Activated CD4-positive, CD25-positive, alpha-beta regulatory T cell treated with anti-CD3 and anti-CD28 coated beads, Interleukin-2, amount 50 U/mL, for 24 hours (primary cell): Measurements from ENCODE around the gene AXIN2.
"Not testable (repeated sequence)": the region's sequence is repeated elsewhere in the genome, so short reads cannot be mapped to it uniquely, and the experiment has no call there.

Experiments
- ATAC-seq, 2 donors: fragments of 150-1000 bp; cut with Tn5 transposase; one replicate each; pipeline ENCODE4 v1.10.0; 2021; ENCODE audit warnings: mild to moderate bottlenecking in 1 of 2, moderate library complexity in 1 of 2

AXIN2 gene

GRCh38 chr17:65515512-65515911 lies 45.9 kb downstream of the AXIN2 start:
- no peak for ATAC-seq

- ATAC-seq = no peak
Measured at GRCh38 chr17:65514541-65514940, 46.9 kb downstream of the AXIN2 start.

GRCh38 chr17:65514082-65514481 lies 47.4 kb downstream of the AXIN2 start:
- ATAC-seq = no peak

GRCh38 chr17:65511316-65511715 lies 50.1 kb downstream of the AXIN2 start:
- no peak for ATAC-seq

- no peak for ATAC-seq
Measured at GRCh38 chr17:65509032-65509431, 52.4 kb downstream of the AXIN2 start.

GRCh38 chr17:65504673-65505072 lies 56.8 kb downstream of the AXIN2 start:
- not testable (repeated sequence) for ATAC-seq

- ATAC-seq = no peak
Measured at GRCh38 chr17:65504141-65504540, 57.3 kb downstream of the AXIN2 start.

- ATAC-seq = no peak
Measured at GRCh38 chr17:65503557-65503956, 57.9 kb downstream of the AXIN2 start.

GRCh38 chr17:65498816-65499215 lies 62.6 kb downstream of the AXIN2 start:
- no peak for ATAC-seq

GRCh38 chr17:65496801-65497200 lies 64.6 kb downstream of the AXIN2 start:
- no peak for ATAC-seq

GRCh38 chr17:65495122-65496055 lies 66.1 kb downstream of the AXIN2 start:
- no peak for ATAC-seq

GRCh38 chr17:65489413-65490155 lies 71.9 kb downstream of the AXIN2 start:
- no peak for ATAC-seq

GRCh38 chr17:65488665-65489064 lies 72.8 kb downstream of the AXIN2 start:
- ATAC-seq = no peak

GRCh38 chr17:65487990-65488389 lies 73.5 kb downstream of the AXIN2 start:
- no peak for ATAC-seq

- ATAC-seq = no peak
Measured at GRCh38 chr17:65487161-65487560, 74.3 kb downstream of the AXIN2 start.

GRCh38 chr17:65485388-65486299 lies 75.8 kb downstream of the AXIN2 start:
- ATAC-seq = no peak

GRCh38 chr17:65484405-65484804 lies 77.0 kb downstream of the AXIN2 start:
- ATAC-seq = not testable (repeated sequence)

- no peak for ATAC-seq
Measured at GRCh38 chr17:65483438-65483837, 78.0 kb downstream of the AXIN2 start.

- no peak for ATAC-seq
Measured at GRCh38 chr17:65482201-65482600, 79.2 kb downstream of the AXIN2 start.

GRCh38 chr17:65479282-65479681 lies 82.2 kb downstream of the AXIN2 start:
- ATAC-seq = no peak
